HG03342 (cell line): ENCODE data around the gene DCANP1.
A peak's percentile ranks its signal among the peaks of the same experiment; 100 is the strongest.

Experiments
- ATAC-seq: cut with Tn5 transposase; IDR thresholded peaks from one replicate; pipeline ENCODE4 v1.9.1; 2021; ENCODE audit warnings: mild to moderate bottlenecking, moderate library complexity; ENCODE audit not compliant: unreplicated experiment

Gene DCANP1

DNA sequence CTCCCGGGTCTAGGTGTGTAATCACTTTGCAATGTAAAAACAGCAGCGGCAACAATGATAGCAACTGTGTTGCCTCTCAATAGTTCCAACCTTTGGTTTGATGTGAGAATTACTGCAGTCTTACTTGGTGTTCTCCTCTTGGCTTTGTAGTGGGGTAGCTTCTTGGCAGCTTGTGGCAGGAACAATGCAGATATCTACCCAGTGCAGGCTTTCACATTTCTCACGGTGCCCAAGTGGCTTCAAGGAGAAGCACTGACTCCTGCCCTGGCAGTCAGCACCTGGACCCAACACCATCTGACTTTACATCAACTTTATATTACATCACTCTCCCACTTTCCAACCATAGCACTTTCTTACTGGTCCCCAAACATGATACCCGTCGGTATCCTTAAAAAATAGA lies 33.4 kb upstream of the DCANP1 start:
- no peak for ATAC-seq

GRCh38 chr5:135478938-135479337 lies 31.8 kb upstream of the DCANP1 start:
- ATAC-seq, result no peak

- ATAC-seq, result no peak
These were observed 30.5 kb upstream of the DCANP1 start for GRCh38 chr5:135477613-135478066.

- no peak for ATAC-seq
These were observed 29.8 kb upstream of the DCANP1 start for GRCh38 chr5:135476615-135477581.

DNA sequence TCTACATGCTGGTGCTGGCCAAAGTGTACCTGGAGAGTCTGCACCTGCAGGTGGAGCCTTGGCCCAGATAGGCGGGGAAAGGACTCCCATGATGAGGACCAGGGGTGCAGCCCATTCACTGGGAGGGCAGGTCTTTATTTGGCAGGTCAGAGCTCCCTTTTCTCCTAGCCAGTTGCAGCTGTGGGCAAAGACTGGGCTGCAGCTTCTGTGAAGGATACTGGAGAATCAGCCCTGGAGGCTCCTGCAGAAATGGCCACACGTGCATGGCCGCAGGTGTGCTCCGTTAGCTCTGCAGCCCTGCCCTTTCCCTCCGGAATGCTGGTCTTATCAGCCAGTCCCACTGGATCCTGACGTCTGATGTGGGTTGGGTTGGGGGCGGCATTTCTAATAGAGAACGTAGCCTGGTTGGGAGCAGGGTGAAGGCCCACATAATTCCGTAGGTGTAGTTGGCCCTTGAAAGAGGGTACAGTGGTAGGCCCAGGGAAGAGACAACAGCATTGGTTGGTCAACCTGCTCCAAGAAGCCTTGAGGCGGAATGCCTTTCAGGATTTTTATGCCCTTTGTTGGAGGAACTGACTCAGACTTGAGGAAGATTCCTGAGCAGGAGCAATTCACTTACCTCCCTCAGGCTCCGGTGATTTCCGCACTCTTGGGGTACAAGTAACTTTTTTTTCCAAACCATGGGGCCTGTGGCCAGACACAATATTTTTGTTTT lies 27.0 kb upstream of the DCANP1 start:
- ATAC-seq, result no peak

- ATAC-seq, result no peak
These were observed 25.0 kb upstream of the DCANP1 start for GRCh38 chr5:135472141-135472540.

DNA sequence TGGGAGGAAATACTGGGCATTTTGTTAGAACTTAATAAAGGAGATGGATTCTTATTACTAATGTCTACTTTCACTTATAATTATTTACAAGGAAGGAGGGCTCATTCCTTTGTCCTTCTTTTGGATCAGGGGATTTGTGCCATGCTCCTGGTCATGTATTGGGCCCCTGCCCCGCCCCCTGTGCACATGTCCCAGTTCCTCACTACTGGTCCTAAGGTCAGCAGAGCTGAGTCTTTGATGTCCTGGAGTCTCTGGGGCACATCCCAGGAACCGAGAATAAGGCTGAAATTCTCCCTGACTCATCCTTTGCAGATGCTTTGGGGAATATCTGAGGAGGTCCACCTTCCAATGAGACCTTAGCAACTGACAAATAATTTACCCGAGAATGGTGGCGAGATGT lies 24.6 kb upstream of the DCANP1 start:
- no peak for ATAC-seq

DNA sequence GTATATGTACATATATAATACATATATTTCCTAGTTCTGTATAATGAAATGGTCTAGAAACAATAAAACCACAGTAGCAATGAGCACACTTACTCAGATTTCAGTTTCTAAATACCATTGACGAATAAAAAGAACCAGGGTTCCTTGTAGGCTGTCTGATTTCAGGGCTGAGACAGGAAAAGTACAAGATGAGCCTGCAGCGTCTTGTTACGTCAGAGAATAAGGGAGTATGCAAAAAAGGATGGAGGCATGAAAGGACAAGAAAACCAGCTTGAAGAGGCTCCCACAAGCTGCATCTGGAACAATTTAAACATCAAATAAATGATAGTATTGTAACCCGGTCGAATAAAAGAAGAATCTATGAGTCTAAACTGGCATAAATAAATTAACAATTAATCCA lies 22.8 kb upstream of the DCANP1 start:
- ATAC-seq, result no peak

DNA sequence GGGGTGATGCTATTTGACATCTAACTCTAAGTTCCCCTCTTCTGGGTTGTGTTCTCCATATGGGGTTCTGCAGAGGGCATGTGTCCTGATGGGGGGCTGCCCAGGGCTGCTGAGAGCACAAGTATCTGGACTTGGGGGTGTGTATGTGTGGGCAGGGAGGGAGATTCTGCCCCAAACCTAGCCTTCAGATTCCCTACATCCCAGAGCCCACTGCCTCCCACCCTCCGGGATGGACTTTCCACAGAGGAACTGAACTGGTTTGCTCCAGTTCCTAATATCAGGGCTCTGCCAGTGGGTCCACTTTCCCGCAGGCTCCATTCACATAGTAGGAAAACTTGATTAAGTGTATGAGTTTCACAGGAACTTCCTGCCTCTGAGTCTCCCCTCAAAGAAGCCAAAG lies 21.4 kb upstream of the DCANP1 start:
- no peak for ATAC-seq

- ATAC-seq, result no peak
These were observed 20.8 kb upstream of the DCANP1 start for GRCh38 chr5:135467871-135468485.

DNA sequence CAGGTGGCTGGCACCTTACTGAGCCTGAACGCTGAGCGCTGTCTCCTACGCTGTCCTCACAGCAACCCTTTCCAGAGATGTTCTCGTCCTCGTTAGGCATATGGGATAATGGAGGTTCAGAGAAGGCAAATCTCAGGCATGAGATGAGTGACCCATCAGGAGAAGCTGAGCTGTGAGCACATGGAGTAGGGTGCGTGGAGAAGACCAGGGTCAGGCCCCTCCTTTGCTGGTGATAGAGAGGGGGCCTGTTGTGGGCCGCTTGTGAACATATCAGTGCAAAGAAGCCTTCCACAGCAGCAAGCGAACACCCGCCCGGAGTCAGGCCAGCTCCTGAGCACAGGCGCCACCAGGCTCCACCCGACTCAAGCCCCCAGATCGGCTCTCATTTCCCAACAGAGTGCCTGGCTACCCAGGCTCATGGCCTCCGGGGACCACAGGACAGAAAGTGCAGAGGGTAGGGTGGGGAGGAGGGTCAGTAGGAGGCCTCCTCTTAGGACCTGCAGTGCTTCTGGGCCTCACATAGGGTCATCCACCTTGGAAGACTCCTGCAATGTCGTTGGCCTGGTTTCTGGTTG lies 20.0 kb upstream of the DCANP1 start:
- no peak for ATAC-seq

GRCh38 chr5:135466178-135467050 lies 19.3 kb upstream of the DCANP1 start:
- no peak for ATAC-seq

DNA sequence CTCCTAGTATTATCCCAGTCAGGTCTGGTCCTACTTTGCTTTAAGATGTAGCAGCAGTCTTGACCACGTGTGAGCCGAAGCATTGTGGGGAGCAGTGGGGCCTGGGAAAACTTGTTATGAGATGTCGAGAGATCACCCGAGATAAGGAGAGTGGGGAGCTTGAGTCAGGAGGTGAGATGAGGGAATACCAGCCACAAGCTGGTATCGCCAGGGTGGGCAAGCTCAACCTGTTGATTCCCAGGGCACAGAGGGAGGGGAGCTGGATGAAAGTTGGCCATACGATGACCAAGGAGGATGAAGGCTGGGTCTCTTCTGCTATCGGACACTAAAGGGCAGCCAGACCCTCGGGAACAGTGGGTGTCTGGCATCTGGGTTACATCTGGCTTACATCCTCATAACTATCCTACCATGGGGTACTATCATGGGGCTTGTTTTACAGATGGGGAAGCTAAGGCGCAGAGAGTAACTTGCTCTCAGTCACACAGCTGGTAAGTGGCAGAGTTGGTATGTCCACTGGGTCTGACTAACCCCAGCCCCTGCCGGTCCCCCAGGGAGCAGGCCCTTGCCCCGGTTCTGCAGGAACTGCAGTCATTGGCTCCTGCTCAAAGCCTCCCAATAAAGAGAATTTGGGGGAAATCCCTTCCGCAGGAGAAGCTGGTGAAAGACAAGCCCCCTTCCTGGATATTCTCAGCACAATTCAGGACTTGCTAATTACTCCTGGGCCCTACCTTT lies 18.4 kb upstream of the DCANP1 start:
- ATAC-seq, result no peak

DNA sequence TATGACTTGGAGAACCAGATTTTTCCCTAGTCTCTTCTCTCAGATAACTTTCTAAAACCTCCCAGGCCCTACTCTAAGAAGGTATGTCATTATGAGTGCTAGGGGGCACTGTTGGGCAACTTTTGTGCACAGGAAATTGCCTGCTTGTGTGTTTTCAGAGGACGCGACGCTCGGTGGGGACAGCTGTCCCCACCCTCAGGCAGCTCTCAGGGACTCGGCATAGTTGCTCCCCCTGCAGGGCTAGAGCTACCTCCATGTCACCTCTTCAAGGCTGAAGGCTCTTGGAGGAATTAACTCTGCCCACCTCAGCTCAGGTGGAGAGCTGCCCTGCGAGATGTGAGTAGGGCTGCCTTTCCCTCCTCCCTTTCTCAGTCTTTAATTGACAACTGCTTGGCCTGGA lies 15.2 kb upstream of the DCANP1 start:
- peak; percentile 63 for ATAC-seq

DNA sequence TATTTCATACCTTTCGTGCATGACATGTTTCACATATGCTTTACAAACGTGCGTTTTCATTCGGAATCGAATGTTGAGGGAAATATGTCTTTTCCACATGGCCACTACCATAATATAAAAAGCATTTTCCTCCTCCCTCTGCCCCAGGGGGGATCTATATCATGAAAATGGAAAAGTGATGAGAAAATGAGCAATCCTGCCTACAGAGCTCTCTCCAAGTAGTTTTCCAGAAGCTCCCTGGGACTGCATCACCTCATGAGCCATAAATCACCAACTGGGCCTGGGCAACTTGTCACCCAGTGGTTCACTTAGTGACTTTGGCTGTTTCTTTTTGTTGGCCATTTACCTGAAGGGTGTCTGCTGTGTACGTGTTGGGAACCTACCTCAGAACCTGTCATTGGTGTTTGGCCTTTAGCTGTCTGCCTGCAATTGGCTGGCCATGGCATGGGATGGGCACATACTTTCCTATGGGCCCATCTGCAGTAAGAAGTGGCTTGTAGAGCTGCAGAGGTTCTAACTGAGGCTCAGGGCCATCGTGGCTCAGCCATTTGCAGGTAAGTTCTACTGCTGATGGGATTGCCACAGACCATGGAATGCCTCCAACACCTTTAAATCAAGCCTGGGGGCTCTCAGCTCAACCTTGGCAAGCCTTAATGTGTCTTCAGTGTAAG lies 14.5 kb upstream of the DCANP1 start:
- ATAC-seq, result no peak

DNA sequence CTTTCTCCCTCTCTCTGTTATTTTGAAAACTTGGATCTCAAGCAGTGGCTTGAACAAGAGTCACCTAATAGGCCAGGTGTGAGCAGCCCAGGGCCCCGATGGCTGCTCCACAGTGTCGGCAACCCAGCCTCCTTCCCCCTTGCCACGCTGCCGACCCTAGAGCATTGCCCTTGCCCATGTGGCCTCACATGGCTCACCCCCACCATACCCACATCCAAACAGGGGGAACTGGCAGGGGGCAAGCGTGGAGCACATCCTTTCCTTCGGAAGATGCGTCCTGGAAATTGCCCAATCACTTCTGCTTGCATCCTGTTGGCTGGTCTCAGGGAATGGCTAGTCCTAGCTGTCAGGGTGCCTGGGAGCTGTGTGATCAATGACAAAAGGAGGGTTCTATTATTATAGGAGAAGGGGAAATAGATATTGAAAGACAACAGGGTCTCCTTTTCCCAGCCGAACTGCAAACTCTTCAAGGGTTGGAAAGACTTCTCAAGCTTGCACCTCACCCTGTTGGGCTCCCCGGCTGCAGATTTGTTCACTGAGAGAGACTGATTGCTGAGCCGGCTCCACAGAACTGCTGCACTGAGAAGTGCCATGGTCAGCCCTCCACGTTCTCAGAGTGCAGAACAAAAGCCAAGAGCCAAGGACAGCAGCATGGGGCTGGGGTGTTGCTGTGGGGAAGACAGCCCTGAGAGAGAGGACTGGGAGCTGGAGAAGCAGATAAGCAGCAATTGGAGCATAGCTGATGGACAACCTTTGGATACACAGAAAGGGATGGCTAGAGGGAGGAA lies 13.3 kb upstream of the DCANP1 start:
- ATAC-seq, result no peak

DNA sequence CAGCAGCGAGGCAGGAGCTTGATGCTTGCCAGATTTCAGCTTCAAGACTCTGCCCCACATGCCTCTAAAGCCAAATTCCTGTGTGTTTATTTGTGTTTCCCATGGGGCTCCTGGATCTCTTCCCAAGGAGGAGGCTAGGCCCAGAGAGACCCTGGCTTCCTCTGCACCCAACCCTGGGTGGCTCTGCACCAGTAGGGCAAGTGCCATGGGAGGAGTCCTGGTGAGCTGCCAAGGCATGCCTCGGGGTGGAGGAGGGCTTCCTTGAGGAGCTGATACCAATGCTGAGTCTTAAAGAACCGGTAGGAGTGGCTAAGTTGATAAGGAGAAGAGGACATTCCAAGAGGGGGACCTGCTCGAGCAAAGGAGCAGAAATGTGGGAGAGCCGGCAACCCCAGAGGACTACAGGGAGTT lies 11.8 kb upstream of the DCANP1 start:
- ATAC-seq, result no peak

DNA sequence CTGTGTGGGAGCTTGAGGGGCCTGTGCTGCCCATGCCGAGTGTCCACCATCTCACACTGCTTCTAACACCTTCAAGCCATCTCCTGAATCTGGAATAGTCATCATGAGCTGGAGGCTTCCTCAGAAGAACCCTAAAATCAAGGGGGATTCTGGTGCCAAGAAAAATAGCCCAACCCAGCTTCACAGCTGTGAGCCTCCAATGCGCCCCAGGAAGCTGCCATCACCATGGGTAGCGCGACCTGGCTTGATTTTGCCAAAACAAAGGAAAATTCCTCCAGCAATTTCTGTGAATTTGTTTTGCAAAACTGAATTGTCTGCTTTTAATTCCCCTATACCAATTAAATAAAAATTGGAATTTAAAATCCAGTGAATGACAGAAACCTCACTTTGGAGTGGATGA lies 11.2 kb upstream of the DCANP1 start:
- ATAC-seq, result no peak
